Renal cortex interstitium (tissue), 15 donors: ENCODE results near the gene HOGA1. TPM values are rescaled to one million over a fixed set of nuclear protein-coding genes. Genes with fewer than 3 reads are reported as not detected.

Experiments
- DNase-seq, 11 donors: peaks; one replicate each; pipeline ENCODE4 v3.0.0-alpha.2; 2013; ENCODE audit warnings: low read depth in 9 of 11, low spot score in 4 of 11; ENCODE audit errors: extremely low read depth in 1 of 11
- long read RNA-seq, 16 experiments: transcript quantifications; one replicate each; lab custom pipeline, GENCODE V29; 2026
- polyA plus RNA-seq, 3 donors: library from polyadenylated mRNA; unstranded; fragments of 120-200 nt; gene quantifications; one replicate each; pipeline ENCODE4 v1.2.1, GENCODE V29; 2013; ENCODE audit not compliant: insufficient read length in 3 of 3

The HOGA1 gene
- polyA plus RNA-seq, result 10 to 100 TPM; 50.6 to 63.7 (median 50.8) TPM
- long read RNA-seq, donor 1, transcript HOGA1-202 (7 exons, 2,488 nt), result major isoform, 6 of 10 reads
- long read RNA-seq, donor 1, partial matches to known transcripts, result 0 of 10 reads
- long read RNA-seq, donor 1, other reads (novel, unspliced or antisense), result 0 of 10 reads
- long read RNA-seq, donor 2, partial matches to known transcripts, result 0 of 4 reads
- long read RNA-seq, donor 2, other reads (novel, unspliced or antisense), result 0 of 4 reads
- long read RNA-seq, donor 3, transcript HOGA1-203 (3 exons, 1,999 nt), result minor isoform, 7 of 22 reads
- long read RNA-seq, donor 3, transcript HOGA1-202 (7 exons, 2,488 nt), result major isoform, 15 of 22 reads
- long read RNA-seq, donor 3, partial matches to known transcripts, result 0 of 22 reads
- long read RNA-seq, donor 3, other reads (novel, unspliced or antisense), result 0 of 22 reads
- long read RNA-seq, donor 4, transcript HOGA1-203 (3 exons, 1,999 nt), result major isoform, 5 of 10 reads
- long read RNA-seq, donor 4, transcript HOGA1-202 (7 exons, 2,488 nt), result major isoform, 5 of 10 reads
- long read RNA-seq, donor 4, partial matches to known transcripts, result 0 of 10 reads
- long read RNA-seq, donor 4, other reads (novel, unspliced or antisense), result 0 of 10 reads
- long read RNA-seq, donor 5, result 0 reads
- long read RNA-seq, donor 6, transcript HOGA1-202 (7 exons, 2,488 nt), result major isoform, 6 of 9 reads
- long read RNA-seq, donor 6, partial matches to known transcripts, result 0 of 9 reads
- long read RNA-seq, donor 6, other reads (novel, unspliced or antisense), result 0 of 9 reads
- long read RNA-seq, donor 7, transcript HOGA1-202 (7 exons, 2,488 nt), result major isoform, 6 of 12 reads
- long read RNA-seq, donor 7, transcript HOGA1-203 (3 exons, 1,999 nt), result major isoform, 6 of 12 reads
- long read RNA-seq, donor 7, partial matches to known transcripts, result 0 of 12 reads
- long read RNA-seq, donor 7, other reads (novel, unspliced or antisense), result 0 of 12 reads
- long read RNA-seq, donor 8, transcript HOGA1-203 (3 exons, 1,999 nt), result minor isoform, 7 of 17 reads
- long read RNA-seq, donor 8, transcript HOGA1-202 (7 exons, 2,488 nt), result major isoform, 9 of 17 reads
- long read RNA-seq, donor 8, partial matches to known transcripts, result 0 of 17 reads
- long read RNA-seq, donor 8, other reads (novel, unspliced or antisense), result 0 of 17 reads
- long read RNA-seq, donor 9, transcript HOGA1-203 (3 exons, 1,999 nt), result major isoform, 5 of 9 reads
- long read RNA-seq, donor 9, partial matches to known transcripts, result 0 of 9 reads
- long read RNA-seq, donor 9, other reads (novel, unspliced or antisense), result 0 of 9 reads
- long read RNA-seq, donor 10, transcript HOGA1-202 (7 exons, 2,488 nt), result major isoform, 5 of 8 reads
- long read RNA-seq, donor 10, partial matches to known transcripts, result 0 of 8 reads
- long read RNA-seq, donor 10, other reads (novel, unspliced or antisense), result 0 of 8 reads
- long read RNA-seq, donor 11, transcript HOGA1-202 (7 exons, 2,488 nt), result major isoform, 10 of 14 reads
- long read RNA-seq, donor 11, partial matches to known transcripts, result 0 of 14 reads
- long read RNA-seq, donor 11, other reads (novel, unspliced or antisense), result 0 of 14 reads
- long read RNA-seq, donor 12, partial matches to known transcripts, result 0 of 3 reads
- long read RNA-seq, donor 12, other reads (novel, unspliced or antisense), result 0 of 3 reads
- long read RNA-seq, donor 13, result 0 reads
- long read RNA-seq, donor 14, transcript HOGA1-202 (7 exons, 2,488 nt), result major isoform, 8 of 12 reads
- long read RNA-seq, donor 14, partial matches to known transcripts, result 0 of 12 reads
- long read RNA-seq, donor 14, other reads (novel, unspliced or antisense), result 0 of 12 reads
- long read RNA-seq, donor 15, transcript HOGA1-202 (7 exons, 2,488 nt), result major isoform, 5 of 6 reads
- long read RNA-seq, donor 15, partial matches to known transcripts, result 0 of 6 reads
- long read RNA-seq, donor 15, other reads (novel, unspliced or antisense), result 0 of 6 reads
- long read RNA-seq, donor 16, transcript HOGA1-203 (3 exons, 1,999 nt), result major isoform, 20 of 29 reads
- long read RNA-seq, donor 16, transcript HOGA1-202 (7 exons, 2,488 nt), result minor isoform, 8 of 29 reads
- long read RNA-seq, donor 16, partial matches to known transcripts, result 0 of 29 reads
- long read RNA-seq, donor 16, other reads (novel, unspliced or antisense), result 0 of 29 reads

DNA sequence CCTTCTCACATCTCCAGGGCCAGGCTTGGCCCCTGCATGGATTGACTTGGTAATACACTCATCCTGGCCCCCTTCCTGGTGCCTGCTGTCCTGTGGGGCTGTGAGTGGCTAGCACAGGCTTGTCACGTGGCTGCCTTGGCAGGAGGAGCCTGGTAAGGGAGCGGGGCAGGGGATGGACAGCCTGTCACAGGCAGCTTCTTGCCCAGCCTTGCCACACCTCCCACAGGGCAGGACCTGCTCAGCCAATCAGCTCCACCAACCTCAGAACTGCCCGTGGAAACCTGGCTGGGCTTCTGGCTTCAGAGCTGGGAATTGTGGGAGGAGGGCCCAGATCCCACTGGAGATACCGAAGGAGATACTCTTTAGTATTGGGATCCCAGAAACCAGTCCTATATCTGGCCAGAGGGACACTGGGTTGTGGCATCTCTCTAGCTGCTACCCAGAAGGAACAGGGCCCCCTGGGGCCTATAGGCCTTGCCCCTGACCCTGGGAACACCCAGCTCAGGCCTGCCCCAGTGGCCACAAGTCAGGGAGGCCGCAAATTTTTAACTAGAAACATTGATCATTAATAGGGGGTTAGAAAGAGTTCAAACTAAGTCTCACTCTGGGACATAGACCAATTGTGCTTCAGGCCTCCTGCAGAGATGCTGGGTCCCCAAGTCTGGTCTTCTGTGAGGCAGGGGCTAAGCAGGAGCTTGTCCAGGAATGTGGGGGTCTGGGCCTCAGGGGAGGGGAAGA lies at the start of gene HOGA1:
Gene HOGA1, plus strand, starts transcription at position 330 of the 738 bp plus-strand sequence. Its CDS starts 315 bp downstream, at position 645.
- DNase-seq, result peak in 8 of 11 donors; percentile 25 to 57 (median 46)

DNA sequence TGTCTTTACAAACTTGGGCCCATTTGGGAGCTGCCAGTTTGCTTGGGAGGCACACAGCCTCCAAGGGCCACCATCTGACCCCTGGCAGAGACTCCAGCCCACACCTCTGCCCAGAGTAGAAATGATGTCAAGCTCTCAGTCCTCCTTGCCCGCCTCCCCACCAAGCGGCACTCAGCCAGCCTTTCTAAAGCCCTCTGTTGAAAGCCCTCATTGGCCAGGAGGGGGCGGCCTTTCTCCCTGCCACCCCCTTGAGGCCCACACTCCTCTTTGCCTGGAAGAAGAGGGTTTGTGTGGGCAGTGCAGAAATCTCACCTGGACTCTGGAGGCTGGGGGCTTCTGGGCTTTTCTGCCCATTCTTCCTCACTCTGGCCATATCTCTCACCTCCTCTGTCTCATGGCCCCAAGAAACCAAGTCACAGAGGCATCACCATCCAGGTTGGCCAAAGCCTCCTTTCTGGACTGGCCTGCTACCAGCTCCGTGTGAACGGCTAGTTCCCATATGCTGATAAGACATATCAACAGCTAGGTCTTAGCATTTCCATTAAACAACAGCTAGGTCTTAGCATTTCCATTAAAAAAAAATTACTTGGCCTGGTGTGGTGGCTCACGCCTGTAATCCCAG lies 49.3 kb upstream of the HOGA1 start:
- DNase-seq, result no peak

DNA sequence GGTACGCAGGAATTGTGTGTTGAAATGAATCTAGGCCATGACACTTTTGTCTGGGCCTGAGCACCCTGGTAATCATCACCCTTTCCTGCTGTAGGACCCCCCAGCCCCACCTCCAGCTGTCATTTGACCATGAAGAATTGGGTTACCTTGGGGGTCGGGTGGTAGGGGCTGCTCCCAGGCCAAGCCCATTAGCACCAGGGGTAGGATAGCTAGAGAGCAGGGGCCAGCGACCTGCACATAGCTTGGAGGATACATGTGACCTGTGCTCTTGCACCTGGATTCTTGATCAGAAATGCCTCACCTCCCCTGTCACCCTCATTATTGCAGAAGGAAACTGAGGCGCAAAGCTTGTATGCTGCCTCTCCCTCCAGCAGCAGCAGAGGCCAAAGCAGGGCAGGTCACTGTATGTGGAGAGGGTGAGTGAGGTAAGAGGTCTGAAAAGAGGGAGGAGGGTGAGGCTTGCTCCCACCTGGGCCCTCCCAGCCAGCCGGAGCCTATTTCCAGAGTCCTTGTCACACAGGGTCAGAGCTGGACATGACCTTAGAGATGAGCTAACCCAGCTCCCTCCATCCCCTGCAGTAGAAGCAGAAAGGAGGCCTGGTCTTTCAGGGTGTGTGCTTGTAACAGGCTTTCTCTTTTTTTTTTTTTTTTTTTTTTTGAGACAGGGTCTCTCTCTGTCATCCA lies 46.9 kb upstream of the HOGA1 start:
- no peak for DNase-seq

DNA sequence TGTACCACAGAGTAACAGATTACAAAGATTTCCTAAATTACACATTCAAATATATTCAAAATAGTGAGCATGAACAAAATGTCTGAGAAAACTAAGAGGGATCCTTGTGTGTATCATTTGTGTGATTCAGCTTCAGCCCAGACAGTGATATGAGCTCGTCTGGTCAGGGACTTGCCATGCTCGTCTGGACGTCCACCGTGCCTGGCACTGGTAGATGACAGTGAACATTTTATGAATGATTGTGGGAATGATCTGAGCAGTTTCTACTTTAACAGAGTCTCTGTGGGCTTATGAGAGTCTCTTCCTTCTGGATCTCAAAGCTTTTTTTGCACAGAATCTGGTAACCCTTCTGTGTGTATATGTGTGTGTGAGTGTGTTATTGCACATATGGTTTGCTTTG lies 45.8 kb upstream of the HOGA1 start:
- DNase-seq, result no peak

DNA sequence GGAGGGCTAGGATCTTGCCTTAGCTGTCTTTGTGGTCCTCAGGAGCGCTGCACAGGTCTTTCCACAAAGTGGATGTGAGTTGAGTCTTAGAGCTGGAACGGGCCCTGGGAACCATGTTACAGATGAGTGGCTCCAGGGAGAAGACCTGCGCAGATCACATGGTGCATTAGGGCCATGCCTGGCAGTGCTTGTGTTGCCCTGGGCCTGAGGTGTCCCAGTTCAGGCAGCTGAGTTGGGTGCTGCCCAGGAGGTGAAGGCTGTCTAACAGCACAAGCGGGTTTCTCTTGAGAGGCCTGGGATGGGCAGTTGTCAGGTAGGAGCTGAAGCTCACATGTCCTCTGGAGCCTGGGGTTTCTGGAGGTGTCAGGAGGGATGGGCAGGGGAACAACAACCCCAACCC lies 45.4 kb upstream of the HOGA1 start:
- no peak for DNase-seq

DNA sequence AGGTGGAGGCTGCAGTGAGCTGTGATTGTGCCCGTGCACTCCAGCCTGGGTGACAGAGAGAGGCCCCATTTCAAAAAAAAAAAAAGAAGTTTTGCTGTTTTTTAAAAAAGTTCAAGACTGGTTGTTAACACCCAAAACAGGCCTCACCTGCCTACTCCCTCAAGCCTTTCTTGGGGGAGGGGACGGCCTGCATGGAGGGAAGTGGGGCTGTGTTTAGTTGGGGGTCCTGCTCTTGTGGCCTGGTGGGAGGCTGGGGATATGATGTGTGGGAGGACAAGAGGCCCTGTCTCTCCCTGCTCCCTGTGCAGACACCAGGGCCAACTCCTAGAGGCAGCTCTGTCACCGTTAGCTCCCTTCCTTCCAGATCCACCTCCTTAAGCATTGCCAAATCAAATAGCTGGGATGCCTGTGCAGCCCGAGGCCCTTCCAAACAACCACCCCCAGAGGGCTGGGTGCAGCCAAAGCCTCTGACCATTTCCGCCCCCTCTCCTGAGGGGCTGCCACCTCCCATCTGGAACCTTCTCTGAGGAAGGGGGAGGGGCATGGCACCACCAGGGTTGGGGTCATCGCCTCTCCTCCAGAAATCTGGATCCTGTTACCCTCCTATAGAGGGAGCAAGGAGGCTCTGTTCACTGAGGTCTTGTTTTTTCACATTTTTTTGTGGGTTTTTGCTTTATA lies 44.5 kb upstream of the HOGA1 start:
- no peak for DNase-seq

DNA sequence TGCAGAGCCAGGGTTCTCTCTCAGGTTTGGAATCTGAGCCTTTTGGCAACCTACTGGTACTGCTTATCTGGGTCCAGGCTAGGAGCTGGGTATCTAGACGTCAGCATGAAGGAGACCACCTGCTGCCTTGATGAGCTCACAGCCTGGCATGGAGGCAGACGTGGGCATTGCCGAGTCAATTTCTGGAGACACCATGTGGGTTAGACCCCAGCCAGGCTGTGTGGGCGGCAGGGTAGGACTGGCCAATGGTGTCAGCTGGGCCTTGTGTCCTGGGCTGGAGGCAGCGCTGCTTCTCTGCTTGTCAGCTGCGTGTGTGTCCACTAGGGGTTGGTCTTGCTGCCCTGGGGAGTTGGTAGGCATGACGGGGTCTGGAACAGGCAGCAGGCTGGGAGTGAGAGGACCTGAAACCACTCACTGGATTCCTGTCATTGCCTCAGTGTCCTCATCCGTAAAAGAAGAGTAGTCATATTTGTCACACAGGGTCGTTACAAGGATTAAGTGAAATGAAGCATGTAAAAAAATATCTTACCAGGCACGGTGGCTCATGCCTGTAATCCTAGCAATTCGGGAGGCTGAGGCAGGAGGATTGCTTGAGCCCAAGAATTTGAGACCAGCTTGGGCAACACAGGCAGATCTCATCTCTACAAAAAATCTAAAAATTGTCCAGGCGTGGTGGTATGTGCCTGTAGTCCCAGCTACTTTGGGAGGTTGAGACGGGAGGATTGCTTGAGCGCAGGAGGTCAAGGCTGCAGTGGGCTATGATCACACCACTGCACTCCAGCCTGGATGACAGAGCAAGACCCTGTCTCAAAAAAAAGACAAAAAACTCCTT lies 43.3 kb upstream of the HOGA1 start:
- DNase-seq, result no peak

DNA sequence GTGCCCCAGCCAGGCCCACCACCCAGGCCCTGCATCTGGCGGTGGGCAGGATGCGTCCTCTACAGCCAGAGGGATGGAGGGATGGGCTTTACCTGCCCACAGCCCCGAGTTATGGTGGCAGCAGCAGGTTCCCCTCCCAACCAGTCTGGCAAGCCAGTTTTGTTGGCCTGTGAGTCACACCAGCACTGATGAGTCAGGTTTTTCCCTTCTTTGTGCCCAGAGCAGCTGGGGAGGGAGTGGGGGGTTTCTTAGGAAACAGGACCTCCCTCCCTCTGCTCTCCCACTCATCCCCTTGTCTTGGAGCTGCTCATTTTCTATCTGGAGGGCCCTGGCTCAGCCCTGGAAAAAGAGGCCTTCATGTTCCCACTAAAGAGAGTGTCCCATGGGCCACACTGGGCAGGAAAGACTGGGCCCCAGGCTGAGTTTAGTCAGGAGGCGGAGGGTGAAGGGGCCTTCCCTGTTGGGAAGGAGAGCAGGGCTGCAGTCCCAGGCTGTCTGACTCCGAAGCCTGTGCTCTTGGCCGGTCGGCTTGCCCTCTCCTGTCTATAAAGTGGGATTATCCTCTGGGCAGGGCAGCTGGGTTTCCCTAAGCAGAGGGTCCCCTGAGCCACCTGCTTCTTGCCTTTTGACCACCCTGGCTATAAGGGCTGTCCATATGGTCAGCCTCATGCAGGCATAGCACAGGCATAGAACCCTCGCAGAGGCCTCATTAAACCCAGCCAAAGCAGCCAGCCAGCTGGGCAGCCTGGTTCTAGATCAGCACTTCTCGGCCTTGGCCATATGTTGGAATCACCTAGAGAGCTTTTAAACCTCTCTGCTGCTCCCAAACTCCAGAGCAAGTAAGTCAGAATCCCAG lies 41.8 kb upstream of the HOGA1 start:
- no peak for DNase-seq

DNA sequence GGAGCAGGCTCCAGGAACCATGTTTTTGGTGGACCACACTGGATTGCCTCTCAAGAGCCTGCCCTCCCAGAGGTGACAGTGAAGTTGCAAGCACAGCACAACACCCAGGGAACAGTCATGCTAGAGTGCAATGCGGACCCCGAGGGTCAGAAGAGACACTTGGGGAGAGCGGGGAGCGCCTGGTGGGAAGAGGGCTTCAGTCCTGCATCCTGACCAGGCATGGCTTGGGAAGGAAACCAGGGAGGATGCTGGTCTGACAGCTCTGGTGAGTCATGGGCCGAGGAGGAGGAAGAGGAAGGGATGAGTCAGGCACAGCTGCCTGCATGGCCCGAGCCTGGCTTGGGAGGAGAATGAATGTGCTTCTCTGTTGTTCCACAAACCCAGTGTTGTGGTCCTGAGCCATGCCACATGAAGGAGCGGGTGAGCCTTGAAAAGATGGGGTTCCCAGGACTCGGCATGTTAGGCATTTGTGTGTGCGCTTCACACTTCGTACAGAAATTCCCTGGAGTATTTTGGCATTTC lies 41.1 kb upstream of the HOGA1 start:
- DNase-seq, result no peak

DNA sequence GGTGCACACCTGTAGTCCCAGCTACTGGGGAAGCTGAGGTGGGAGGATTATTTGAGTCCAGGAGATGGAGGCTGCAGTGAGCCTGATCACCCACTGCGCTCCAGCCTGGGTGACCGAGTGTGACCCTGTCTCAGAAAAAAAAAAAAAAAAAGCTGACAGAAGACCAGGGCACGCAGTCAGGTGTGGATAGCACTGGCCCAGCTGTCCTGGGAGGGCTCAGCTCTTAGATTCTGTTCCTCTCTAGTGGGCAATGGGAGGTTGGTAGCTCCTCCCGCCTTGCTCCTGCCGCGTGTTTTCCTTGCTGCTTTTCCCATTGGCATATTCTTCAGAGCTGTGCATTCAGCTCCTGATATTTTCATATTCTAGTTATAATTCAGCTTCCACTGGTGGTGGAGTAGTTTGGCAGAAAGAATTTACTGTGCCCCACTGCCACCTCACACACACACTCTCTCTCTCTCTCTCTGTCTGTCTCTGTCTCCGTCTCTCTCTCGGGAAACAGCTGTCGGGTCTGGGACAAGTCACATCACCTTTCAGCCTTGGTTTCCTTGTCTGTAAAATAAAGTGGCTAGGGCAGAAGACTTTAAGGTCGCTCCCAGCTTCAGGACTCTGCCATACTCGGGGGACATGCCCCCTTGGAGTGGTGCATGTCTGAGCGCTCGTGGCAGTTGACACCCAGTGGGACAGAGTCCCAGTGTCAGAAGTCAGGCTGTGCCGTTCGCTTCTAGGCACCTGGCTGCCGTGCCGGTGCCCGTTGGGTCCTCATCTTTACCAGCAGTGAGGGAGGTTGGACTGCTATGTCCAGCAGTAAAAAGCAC lies 37.5 kb upstream of the HOGA1 start:
- no peak for DNase-seq

DNA sequence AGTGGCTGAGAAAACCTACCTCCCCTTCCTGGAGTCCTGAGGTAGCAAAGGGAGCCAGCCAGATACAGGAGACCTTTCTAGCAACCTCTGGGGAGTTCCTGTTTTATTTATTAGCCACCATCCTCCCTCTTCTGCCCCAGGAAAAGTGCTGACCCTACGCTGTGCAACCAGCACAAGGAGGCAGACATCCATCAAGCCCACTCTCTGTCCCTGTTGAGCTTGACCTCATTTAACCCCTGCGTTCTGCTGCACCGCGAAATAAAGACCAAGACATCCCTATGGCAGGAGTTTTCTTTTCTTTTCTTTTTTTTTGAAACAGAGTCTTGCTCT lies 37.0 kb upstream of the HOGA1 start:
- DNase-seq, result no peak

DNA sequence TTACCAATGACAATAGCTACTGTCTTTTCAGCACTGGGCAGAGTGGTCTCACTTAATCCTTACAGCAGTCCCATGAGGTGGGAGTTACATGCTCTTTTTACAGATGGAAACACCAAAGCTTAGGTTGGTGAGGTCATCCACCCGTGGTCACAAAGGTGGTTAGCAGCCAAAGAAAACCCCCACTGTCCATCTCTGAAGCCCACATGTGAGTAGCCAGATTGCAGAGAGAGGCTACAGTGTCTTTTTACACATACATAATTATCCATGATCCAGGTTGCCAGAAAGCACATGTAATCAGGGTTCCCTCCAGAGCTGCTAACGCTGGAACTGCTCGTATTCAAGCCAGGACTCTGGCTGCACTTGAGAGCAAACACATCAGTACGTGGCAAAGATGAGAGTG lies 36.2 kb upstream of the HOGA1 start:
- DNase-seq, result no peak
